Activated T-cell treated with anti-CD3 and anti-CD28 coated beads, Interleukin-2, amount 50 U/mL, for 24 hours (primary cell): ENCODE measurements around the gene MBD5.
"Not testable (repeated sequence)": the region's sequence is repeated elsewhere in the genome, so short reads cannot be mapped to it uniquely, and the experiment has no call there.

Experiments used
- DNase-seq: peaks from one replicate; pipeline ENCODE4 v3.0.0-alpha.2; 2020
- H3K27ac Mint-ChIP-seq: 2 replicates; pipeline ENCODE4 v1.8.0; 2020; ENCODE audit warnings: mild to moderate bottlenecking, mixed read lengths
- H3K27me3 Mint-ChIP-seq: 2 replicates; pipeline ENCODE4 v1.8.0; 2020; ENCODE audit warnings: mixed read lengths
- H3K36me3 Mint-ChIP-seq: 2 replicates; pipeline ENCODE4 v1.8.0; 2020; ENCODE audit warnings: low read depth, mixed read lengths
- H3K4me1 Mint-ChIP-seq: 2 replicates; pipeline ENCODE4 v1.8.0; 2020; ENCODE audit warnings: low read depth, mixed read lengths
- H3K4me3 Mint-ChIP-seq: 2 replicates; pipeline ENCODE4 v1.8.0; 2020; ENCODE audit warnings: mild to moderate bottlenecking, moderate library complexity, mixed read lengths
- H3K9me3 Mint-ChIP-seq: 2 replicates; pipeline ENCODE4 v1.8.0; 2020; ENCODE audit warnings: mixed read lengths

The MBD5 gene

GRCh38 chr2:148008411-148008810 lies 12.5 kb upstream of the MBD5 start:
- not testable (repeated sequence) for DNase-seq, H3K27me3 Mint-ChIP-seq, H3K4me3 Mint-ChIP-seq, H3K27ac Mint-ChIP-seq
- peaks cover 71% of the 10 kb centered on the region for H3K36me3 Mint-ChIP-seq
- H3K9me3 Mint-ChIP-seq: peaks cover 23% of the 10 kb centered on the region
- peaks cover 47% of the 10 kb centered on the region for H3K4me1 Mint-ChIP-seq

GRCh38 chr2:148013876-148014275 lies 7.0 kb upstream of the MBD5 start:
- Mint-ChIP-seq H3K27ac (no peak overlapping the region), H3K4me1 (peaks cover 60% of the 10 kb centered on the region), H3K4me3 (no peak overlapping the region), H3K36me3 (peaks cover 46% of the 10 kb centered on the region), H3K9me3 (peaks cover 8% of the 10 kb centered on the region), H3K27me3 (no peaks in the 10 kb centered on the region)
- DNase-seq: no peak

GRCh38 chr2:148014616-148015015 lies 6.3 kb upstream of the MBD5 start:
- Mint-ChIP-seq H3K4me3 (no peak overlapping the region), H3K27ac (no peak overlapping the region), H3K36me3 (peaks cover 44% of the 10 kb centered on the region), H3K27me3 (no peaks in the 10 kb centered on the region), H3K9me3 (peaks cover 8% of the 10 kb centered on the region), H3K4me1 (peaks cover 65% of the 10 kb centered on the region)
- DNase-seq: no peak

- Mint-ChIP-seq H3K4me3 (peak within 1 kb of the TSS; percentile 99), H3K9me3 (no peaks in the 10 kb centered on the region), H3K36me3 (peaks cover 33% of the 10 kb centered on the region), H3K27ac (peak within 1 kb of the TSS; percentile 97), H3K4me1 (peaks cover 59% of the 10 kb centered on the region), H3K27me3 (no peaks in the 10 kb centered on the region)
- DNase-seq: peak; percentile 93
These were observed 506 bp upstream of the MBD5 start, which contains the start of gene ORC4 for GRCh38 chr2:148020111-148021058. Gene ORC4, minus strand, starts transcription at chr2:148020737. Its CDS starts 44,779 bp downstream, at chr2:147975958.

GRCh38 chr2:148021886-148022285 lies 995 bp downstream of the MBD5 start:
- DNase-seq: no peak
- Mint-ChIP-seq H3K27ac (peak overlapping the region; percentile 97), H3K27me3 (no peaks in the 10 kb centered on the region), H3K4me1 (peaks cover 57% of the 10 kb centered on the region), H3K4me3 (peak overlapping the region; percentile 99), H3K9me3 (no peaks in the 10 kb centered on the region), H3K36me3 (peaks cover 27% of the 10 kb centered on the region)

- Mint-ChIP-seq H3K27me3 (no peaks in the 10 kb centered on the region), H3K4me1 (peaks cover 55% of the 10 kb centered on the region), H3K27ac (peak overlapping the region; percentile 97), H3K36me3 (peaks cover 26% of the 10 kb centered on the region), H3K9me3 (no peaks in the 10 kb centered on the region), H3K4me3 (peak overlapping the region; percentile 99)
- DNase-seq: no peak
These were observed 1.5 kb downstream of the MBD5 start for GRCh38 chr2:148022351-148022750.

- peaks cover 26% of the 10 kb centered on the region for H3K36me3 Mint-ChIP-seq
- peak overlapping the region; percentile 74 for H3K27ac Mint-ChIP-seq
- no peaks in the 10 kb centered on the region for H3K9me3 Mint-ChIP-seq
- no peak for DNase-seq
- H3K27me3 Mint-ChIP-seq: no peaks in the 10 kb centered on the region
- H3K4me1 Mint-ChIP-seq: peaks cover 53% of the 10 kb centered on the region
- peak overlapping the region; percentile 99 for H3K4me3 Mint-ChIP-seq
These were observed 2.0 kb downstream of the MBD5 start for GRCh38 chr2:148022882-148023281.

GRCh38 chr2:148023861-148024260 lies 3.0 kb downstream of the MBD5 start:
- H3K4me3 Mint-ChIP-seq: peak overlapping the region; percentile 99
- peaks cover 46% of the 10 kb centered on the region for H3K4me1 Mint-ChIP-seq
- H3K27ac Mint-ChIP-seq: peak overlapping the region; percentile 86
- H3K27me3 Mint-ChIP-seq: no peaks in the 10 kb centered on the region
- no peaks in the 10 kb centered on the region for H3K9me3 Mint-ChIP-seq
- DNase-seq: no peak
- H3K36me3 Mint-ChIP-seq: peaks cover 24% of the 10 kb centered on the region

- Mint-ChIP-seq H3K9me3 (no peaks in the 10 kb centered on the region), H3K4me3 (no peak overlapping the region), H3K27me3 (no peaks in the 10 kb centered on the region), H3K4me1 (peaks cover 43% of the 10 kb centered on the region), H3K36me3 (peaks cover 15% of the 10 kb centered on the region), H3K27ac (no peak overlapping the region)
- no peak for DNase-seq
These were observed 5.7 kb downstream of the MBD5 start for GRCh38 chr2:148026573-148026972.

GRCh38 chr2:148027822-148028221 lies 6.9 kb downstream of the MBD5 start:
- H3K36me3 Mint-ChIP-seq: peaks cover 11% of the 10 kb centered on the region

GRCh38 chr2:148028781-148029180 lies 7.9 kb downstream of the MBD5 start:
- peaks cover 30% of the 10 kb centered on the region for H3K4me1 Mint-ChIP-seq

More at GRCh38 chr2:148027822-148028221, 6.9 kb downstream of the MBD5 start:
- DNase-seq: no peak
- H3K27me3 Mint-ChIP-seq: no peaks in the 10 kb centered on the region
- no peak overlapping the region for H3K27ac Mint-ChIP-seq
- H3K4me3 Mint-ChIP-seq: no peak overlapping the region
- H3K9me3 Mint-ChIP-seq: no peaks in the 10 kb centered on the region
- peaks cover 38% of the 10 kb centered on the region for H3K4me1 Mint-ChIP-seq

GRCh38 chr2:148031152-148031551 lies 10.3 kb downstream of the MBD5 start:
- Mint-ChIP-seq H3K27ac (no peak overlapping the region), H3K4me1 (peaks cover 14% of the 10 kb centered on the region), H3K36me3 (peaks cover 3% of the 10 kb centered on the region), H3K27me3 (no peaks in the 10 kb centered on the region), H3K9me3 (no peaks in the 10 kb centered on the region), H3K4me3 (no peak overlapping the region)
- no peak for DNase-seq

More at GRCh38 chr2:148028781-148029180, 7.9 kb downstream of the MBD5 start:
- no peak for DNase-seq
- Mint-ChIP-seq H3K36me3 (peaks cover 11% of the 10 kb centered on the region), H3K4me3 (no peak overlapping the region), H3K27me3 (no peaks in the 10 kb centered on the region), H3K9me3 (no peaks in the 10 kb centered on the region), H3K27ac (no peak overlapping the region)

GRCh38 chr2:148032215-148032614 lies 11.3 kb downstream of the MBD5 start:
- no peak for DNase-seq
- no peaks in the 10 kb centered on the region for H3K27me3 Mint-ChIP-seq
- no peaks in the 10 kb centered on the region for H3K36me3 Mint-ChIP-seq
- no peaks in the 10 kb centered on the region for H3K9me3 Mint-ChIP-seq
- no peak overlapping the region for H3K4me3 Mint-ChIP-seq
- H3K4me1 Mint-ChIP-seq: peaks cover 10% of the 10 kb centered on the region
- H3K27ac Mint-ChIP-seq: no peak overlapping the region

- Mint-ChIP-seq H3K36me3 (peaks cover 6% of the 10 kb centered on the region), H3K27ac (no peak overlapping the region), H3K27me3 (no peaks in the 10 kb centered on the region), H3K4me3 (no peak overlapping the region), H3K9me3 (no peaks in the 10 kb centered on the region), H3K4me1 (peaks cover 1% of the 10 kb centered on the region)
- no peak for DNase-seq
These were observed 18.9 kb downstream of the MBD5 start for GRCh38 chr2:148039783-148040182.

GRCh38 chr2:148042219-148042618 lies 21.3 kb downstream of the MBD5 start:
- peaks cover 6% of the 10 kb centered on the region for H3K36me3 Mint-ChIP-seq
- no peak overlapping the region for H3K27ac Mint-ChIP-seq
- no peaks in the 10 kb centered on the region for H3K27me3 Mint-ChIP-seq
- peaks cover 13% of the 10 kb centered on the region for H3K4me1 Mint-ChIP-seq
- H3K4me3 Mint-ChIP-seq: no peak overlapping the region
- no peaks in the 10 kb centered on the region for H3K9me3 Mint-ChIP-seq
- DNase-seq: no peak
